Measurements from ENCODE around the gene ABCF2. TPM values are rescaled to one million over a fixed set of nuclear protein-coding genes. Genes with fewer than 3 reads are reported as not detected.
A peak's percentile ranks its signal among the peaks of the same experiment; 100 is the strongest.

ABCF2 gene
- total RNA-seq, 1 donor = 32.3 TPM

DNA sequence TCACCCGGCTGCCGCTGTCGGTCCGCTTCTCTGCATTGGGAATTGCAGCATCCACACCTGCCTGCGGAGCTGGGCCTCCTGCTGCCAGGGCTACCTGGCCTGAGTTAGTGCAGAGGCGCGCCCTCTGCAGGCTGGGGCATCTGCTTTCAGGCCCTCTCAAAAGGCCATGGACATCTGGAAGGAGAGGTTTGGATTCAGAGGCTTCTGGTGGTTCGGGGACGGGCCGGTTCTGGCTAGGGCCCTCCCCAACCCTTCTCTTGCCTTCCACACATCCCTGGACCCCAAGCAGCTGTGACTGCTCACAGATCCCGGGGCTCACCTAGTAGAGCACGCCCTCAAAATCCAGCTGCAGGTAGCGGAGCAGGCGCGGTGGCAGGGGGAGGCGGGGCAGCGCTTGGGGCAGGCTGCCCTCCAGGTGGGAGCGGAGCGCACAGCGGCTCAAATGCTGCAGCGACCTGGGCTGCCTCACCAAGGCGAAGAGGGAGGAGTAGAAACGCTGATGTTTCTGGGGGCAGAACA, 51.2 kb downstream of the ABCF2 start:
- DNase-seq (ENCODE audit: low read depth in 2 of 3, low spot score in 2 of 3) = no peak

- DNase-seq (ENCODE audit: low read depth in 2 of 3, low spot score in 2 of 3) = no peak
Measured at GRCh38 chr7:151175047-151175792, 51.8 kb downstream of the ABCF2 start.

DNA sequence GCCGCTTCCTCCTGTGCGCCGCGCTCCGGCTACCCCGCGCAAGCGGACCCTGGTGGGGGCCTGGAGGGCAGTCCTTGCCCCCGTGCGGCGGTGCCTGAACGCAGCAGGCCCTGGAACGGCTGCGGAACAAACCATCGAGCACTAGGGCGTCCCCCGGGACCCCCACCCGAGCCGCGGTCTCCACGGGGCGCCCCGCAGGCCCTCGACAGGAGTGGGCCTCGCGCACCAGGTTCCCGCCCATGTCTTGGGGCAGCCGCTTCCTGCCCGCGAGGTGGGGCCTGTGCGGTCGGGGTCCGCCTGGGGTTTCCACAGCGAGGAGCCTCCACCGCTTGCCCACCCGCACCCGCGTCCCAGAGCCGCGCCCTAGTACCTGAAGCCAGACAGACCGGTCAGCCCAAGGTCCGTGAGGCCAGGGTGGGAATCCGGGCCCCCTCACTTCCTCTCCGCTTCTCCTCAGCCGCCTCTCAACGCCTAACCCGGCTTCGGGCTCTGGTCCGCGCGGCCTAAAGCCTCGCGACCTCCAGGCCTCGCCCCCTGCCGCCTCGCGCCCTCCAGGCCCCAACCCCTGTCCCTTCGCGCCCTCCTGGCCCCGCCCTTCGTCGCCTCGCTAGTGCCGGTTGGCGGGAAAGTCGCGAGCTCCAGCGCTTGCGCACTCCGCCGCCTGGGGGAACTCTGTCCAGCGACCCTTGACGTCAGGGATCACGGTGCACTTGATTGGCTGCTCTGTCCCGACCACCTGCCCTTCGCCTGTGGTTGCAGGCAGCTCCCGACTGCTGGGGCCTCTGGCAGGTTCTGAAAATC, 52.6 kb downstream of the ABCF2 start:
- DNase-seq (ENCODE audit: low read depth in 2 of 3, low spot score in 2 of 3) = peak in 2 of 3 donors; percentile 62 to 65

DNA sequence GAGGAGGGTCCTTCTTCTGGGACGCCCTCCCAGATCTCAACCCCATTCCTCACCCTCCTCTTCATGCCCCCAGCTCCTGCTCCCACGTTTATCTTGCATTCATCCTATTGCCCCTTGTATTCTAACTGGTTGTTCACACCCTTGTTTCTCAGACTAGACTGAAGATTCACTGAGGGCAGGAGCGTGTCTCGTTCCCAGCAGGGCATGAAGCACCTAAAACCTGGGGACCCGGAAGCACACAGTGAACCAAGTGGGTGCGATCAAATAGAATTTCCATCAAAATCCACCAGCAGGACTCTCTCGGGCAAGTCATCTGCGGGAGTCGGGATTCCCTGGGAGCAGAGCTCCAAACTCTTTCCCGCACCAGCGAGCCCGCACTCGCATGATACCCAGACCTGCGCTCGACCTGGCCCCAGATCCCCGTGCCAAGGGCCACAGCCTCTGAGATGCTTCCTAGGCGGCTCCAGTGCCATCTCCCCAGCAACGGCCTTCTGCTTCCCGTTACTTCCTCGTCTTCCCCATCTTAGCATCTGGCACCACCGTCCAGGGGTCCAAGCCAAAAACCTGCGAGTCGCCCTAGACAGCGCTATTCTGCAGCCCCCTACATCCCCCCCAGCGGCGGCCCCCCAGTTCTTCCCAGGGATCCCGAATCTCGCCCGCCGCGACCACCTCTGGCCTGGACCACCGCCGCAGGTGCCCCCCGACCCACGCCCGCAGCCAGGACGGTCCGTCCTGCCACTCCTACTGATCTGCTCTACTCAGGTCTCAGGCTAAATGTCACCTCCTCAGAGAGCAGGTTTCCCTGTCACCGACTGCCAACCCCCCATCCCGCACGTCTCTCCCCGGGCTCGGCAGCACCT, 53.4 kb downstream of the ABCF2 start:
- no peak for DNase-seq (ENCODE audit: low read depth in 2 of 3, low spot score in 2 of 3)

GRCh38 chr7:151172273-151173141, 54.5 kb downstream of the ABCF2 start:
- peak; percentile 73 to 82 (median 80) for DNase-seq (ENCODE audit: low read depth in 2 of 3, low spot score in 2 of 3)

- no peak for DNase-seq (ENCODE audit: low read depth in 2 of 3, low spot score in 2 of 3)
Measured at GRCh38 chr7:151168787-151169162, 58.2 kb downstream of the ABCF2 start.

- peak in 2 of 3 donors; percentile 53 to 64 for DNase-seq (ENCODE audit: low read depth in 2 of 3, low spot score in 2 of 3)
Measured at GRCh38 chr7:151168003-151168786, 58.8 kb downstream of the ABCF2 start.

GRCh38 chr7:151167197-151167961, 59.6 kb downstream of the ABCF2 start, which contains the start of gene GBX1:
Gene GBX1, minus strand, starts transcription at chr7:151167694. Its CDS starts 146 bp downstream, at chr7:151167548.
- DNase-seq (ENCODE audit: low read depth in 2 of 3, low spot score in 2 of 3) = peak in 2 of 3 donors; percentile 32 to 38

DNA sequence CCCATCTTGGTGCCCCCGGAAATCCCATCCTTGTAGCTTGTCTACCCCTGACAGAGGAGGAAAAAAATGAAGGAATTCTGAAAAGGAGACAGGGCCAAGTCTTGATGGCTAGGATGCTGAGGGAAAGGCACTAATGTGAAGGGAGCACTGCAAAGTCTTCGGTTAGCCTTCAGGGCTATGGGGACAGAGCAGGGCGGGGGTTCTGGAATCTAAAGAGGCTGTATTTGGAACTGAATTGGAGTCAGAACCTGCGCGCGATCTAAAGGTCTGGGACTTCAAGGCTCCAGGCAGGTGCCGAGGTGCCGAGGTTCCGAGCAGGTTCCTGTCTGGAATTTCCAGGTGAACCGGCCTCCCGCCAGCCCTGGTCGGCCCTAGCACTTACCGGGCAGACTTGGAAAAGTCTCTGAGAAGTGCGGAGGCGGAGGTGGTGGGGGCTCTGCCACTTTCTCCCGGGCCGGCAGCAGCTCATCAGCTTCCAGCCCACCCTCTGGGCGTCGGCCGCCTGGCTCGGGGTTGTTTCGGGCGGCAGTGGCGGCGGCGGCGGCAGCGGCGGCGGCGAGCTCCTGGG, 60.3 kb downstream of the ABCF2 start:
- no peak for DNase-seq (ENCODE audit: low read depth in 2 of 3, low spot score in 2 of 3)

Other genes with a start within 250 kb of the ABCF2 start
- gene KCNH2, start 248.9 kb downstream of the ABCF2 start, total RNA-seq = 53.9 TPM
- 0.27 TPM for gene NOS3, start 236.2 kb downstream of the ABCF2 start, total RNA-seq
- gene ATG9B, start 202.7 kb downstream of the ABCF2 start, total RNA-seq = 2.7 TPM
- gene ABCB8, start 198.8 kb downstream of the ABCF2 start, total RNA-seq = 27.5 TPM
- gene ASIC3, start 178.7 kb downstream of the ABCF2 start, total RNA-seq = 0.54 TPM
- gene CDK5, start 169.3 kb downstream of the ABCF2 start, total RNA-seq = 17.5 TPM
- gene SLC4A2, start 167.6 kb downstream of the ABCF2 start, total RNA-seq = 41.5 TPM
- gene FASTK, start 146.4 kb downstream of the ABCF2 start, total RNA-seq = 64.4 TPM
- gene TMUB1, start 143.7 kb downstream of the ABCF2 start, total RNA-seq = 25.6 TPM
- 95.9 TPM for gene AGAP3, start 140.7 kb downstream of the ABCF2 start, total RNA-seq
- gene GBX1, start 59.5 kb downstream of the ABCF2 start, total RNA-seq = not detected
- not detected for gene ASB10, start 40.0 kb downstream of the ABCF2 start, total RNA-seq
- not detected for gene H2BK1, start 16.7 kb downstream of the ABCF2 start, total RNA-seq
- 95.3 TPM for gene CHPF2, start 5.3 kb upstream of the ABCF2 start, total RNA-seq
- gene SMARCD3, start 21.5 kb upstream of the ABCF2 start, total RNA-seq = 8.3 TPM
- gene NUB1, start 114.6 kb upstream of the ABCF2 start, total RNA-seq = 33.1 TPM
- gene WDR86, start 182.8 kb upstream of the ABCF2 start, total RNA-seq = 1.1 TPM
- gene CRYGN, start 212.9 kb upstream of the ABCF2 start, total RNA-seq = not detected